Measurements from ENCODE around the gene LRP10. TPM values are rescaled to one million over a fixed set of nuclear protein-coding genes. Genes with fewer than 3 reads are reported as not detected.
"Not testable (repeated sequence)": the region's sequence is repeated elsewhere in the genome, so short reads cannot be mapped to it uniquely, and the experiment has no call there.

LRP10 gene
- total RNA-seq, 1 experiment from 2014 or later: 78.3 TPM

DNA sequence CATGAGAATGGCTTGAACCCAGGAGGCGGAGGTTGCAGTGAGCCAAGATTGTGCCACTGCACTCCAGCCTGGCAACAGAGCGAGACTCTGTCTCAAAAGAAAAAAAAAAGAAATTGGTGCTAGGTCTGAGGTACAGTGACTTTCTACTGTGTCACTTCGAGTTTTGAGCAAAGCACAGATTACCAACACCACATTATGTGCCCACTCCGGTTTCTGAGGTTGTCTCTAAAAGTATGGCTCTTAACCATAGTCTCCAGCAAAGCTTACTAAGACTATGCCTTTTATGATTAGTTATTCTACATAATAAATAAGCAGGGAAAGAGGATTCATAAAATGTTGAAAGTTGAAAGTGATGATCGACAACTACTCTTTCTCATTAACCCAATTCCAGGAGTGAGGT is 39.4 kb downstream of the LRP10 start:
- ChIA-PET CTCF (no interaction called here), POLR2A (no interaction called here)
- no peaks in the 10 kb centered on the region for H3K9me3 ChIP-seq (ENCODE audit: control insufficient read depth, insufficient read depth, low read depth, low read length)
- no peaks in the 10 kb centered on the region for H3K4me1 ChIP-seq (ENCODE audit: control insufficient read depth, insufficient read depth, low read length)
- no TSS peak for BruUV-seq (replicated peaks)
- peaks cover 13% of the 10 kb centered on the region for H3K36me3 ChIP-seq (ENCODE audit: control insufficient read depth, insufficient read depth, low read length)
- H3K27ac ChIP-seq (ENCODE audit: low read length): no peak overlapping the region
- DNase-seq (ENCODE audit: low read depth, low spot score) (no peak), ATAC-seq (no peak)
- in situ Hi-C loops (cut with HindIII; ENCODE audit: low pct_unique_long_range_greater_than_20kb, low sequenced_read_pairs): no loop called here
- intact Hi-C loops (cut with micrococcal nuclease; ENCODE audit: unreplicated experiment): no loop called here
- H3K27me3 ChIP-seq (ENCODE audit: control insufficient read depth, insufficient read depth, low read length): no peaks in the 10 kb centered on the region
- TF ChIP-seq, protein P1, sequence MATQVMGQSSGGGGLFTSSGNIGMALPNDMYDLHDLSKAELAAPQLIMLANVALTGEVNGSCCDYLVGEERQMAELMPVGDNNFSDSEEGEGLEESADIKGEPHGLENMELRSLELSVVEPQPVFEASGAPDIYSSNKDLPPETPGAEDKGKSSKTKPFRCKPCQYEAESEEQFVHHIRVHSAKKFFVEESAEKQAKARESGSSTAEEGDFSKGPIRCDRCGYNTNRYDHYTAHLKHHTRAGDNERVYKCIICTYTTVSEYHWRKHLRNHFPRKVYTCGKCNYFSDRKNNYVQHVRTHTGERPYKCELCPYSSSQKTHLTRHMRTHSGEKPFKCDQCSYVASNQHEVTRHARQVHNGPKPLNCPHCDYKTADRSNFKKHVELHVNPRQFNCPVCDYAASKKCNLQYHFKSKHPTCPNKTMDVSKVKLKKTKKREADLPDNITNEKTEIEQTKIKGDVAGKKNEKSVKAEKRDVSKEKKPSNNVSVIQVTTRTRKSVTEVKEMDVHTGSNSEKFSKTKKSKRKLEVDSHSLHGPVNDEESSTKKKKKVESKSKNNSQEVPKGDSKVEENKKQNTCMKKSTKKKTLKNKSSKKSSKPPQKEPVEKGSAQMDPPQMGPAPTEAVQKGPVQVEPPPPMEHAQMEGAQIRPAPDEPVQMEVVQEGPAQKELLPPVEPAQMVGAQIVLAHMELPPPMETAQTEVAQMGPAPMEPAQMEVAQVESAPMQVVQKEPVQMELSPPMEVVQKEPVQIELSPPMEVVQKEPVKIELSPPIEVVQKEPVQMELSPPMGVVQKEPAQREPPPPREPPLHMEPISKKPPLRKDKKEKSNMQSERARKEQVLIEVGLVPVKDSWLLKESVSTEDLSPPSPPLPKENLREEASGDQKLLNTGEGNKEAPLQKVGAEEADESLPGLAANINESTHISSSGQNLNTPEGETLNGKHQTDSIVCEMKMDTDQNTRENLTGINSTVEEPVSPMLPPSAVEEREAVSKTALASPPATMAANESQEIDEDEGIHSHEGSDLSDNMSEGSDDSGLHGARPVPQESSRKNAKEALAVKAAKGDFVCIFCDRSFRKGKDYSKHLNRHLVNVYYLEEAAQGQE (IDR thresholded peaks at IDR 0.05; ENCODE audit: insufficient read depth in 1 of 2, low read depth in 2 of 2, low read length in 1 of 2): no peak
- TF ChIP-seq TCF7L2 (IDR thresholded peaks at IDR 0.05; ENCODE audit: low read depth, low read length) (no peak), POLR2AphosphoS5 (IDR thresholded peaks at IDR 0.05; ENCODE audit: low read depth, low read length) (no peak), SIN3A (IDR thresholded peaks at IDR 0.05; ENCODE audit: borderline replicate concordance, insufficient read depth, low read depth, low read length) (no peak)
- TF ChIP-seq, protein P2, sequence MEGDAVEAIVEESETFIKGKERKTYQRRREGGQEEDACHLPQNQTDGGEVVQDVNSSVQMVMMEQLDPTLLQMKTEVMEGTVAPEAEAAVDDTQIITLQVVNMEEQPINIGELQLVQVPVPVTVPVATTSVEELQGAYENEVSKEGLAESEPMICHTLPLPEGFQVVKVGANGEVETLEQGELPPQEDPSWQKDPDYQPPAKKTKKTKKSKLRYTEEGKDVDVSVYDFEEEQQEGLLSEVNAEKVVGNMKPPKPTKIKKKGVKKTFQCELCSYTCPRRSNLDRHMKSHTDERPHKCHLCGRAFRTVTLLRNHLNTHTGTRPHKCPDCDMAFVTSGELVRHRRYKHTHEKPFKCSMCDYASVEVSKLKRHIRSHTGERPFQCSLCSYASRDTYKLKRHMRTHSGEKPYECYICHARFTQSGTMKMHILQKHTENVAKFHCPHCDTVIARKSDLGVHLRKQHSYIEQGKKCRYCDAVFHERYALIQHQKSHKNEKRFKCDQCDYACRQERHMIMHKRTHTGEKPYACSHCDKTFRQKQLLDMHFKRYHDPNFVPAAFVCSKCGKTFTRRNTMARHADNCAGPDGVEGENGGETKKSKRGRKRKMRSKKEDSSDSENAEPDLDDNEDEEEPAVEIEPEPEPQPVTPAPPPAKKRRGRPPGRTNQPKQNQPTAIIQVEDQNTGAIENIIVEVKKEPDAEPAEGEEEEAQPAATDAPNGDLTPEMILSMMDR (IDR thresholded peaks at IDR 0.05): no peak
- H3K4me3 ChIP-seq (ENCODE audit: low read depth in 2 of 2, low read length in 2 of 2): no peak overlapping the region

DNA sequence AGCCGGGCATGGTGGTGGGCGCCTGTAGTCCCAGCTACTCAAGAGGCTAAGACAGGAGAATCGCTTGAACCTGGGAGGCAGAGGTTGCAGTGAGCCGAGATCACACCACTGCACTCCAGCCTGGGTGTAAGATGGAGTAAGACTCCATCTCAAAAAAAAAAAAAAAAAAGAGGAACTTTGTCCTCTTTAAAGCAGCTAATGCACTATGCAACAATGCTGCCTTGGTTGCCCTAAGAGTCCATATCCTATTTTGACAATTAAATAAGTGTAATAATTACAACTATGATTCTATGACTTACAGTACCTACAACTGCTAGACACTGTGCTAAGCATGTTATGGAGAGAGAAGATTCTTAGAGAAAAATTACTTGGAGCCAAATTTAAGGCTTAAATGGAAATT is 43.3 kb downstream of the LRP10 start:
- BruUV-seq (replicated peaks); in situ Hi-C loops (cut with HindIII; ENCODE audit: low pct_unique_long_range_greater_than_20kb, low sequenced_read_pairs); H3K4me1 ChIP-seq (ENCODE audit: control insufficient read depth, insufficient read depth, low read length); H3K36me3 ChIP-seq (ENCODE audit: control insufficient read depth, insufficient read depth, low read length); intact Hi-C loops (cut with micrococcal nuclease; ENCODE audit: unreplicated experiment); H3K4me3 ChIP-seq (ENCODE audit: low read depth in 2 of 2, low read length in 2 of 2); H3K27ac ChIP-seq (ENCODE audit: low read length); H3K27me3 ChIP-seq (ENCODE audit: control insufficient read depth, insufficient read depth, low read length); ATAC-seq; H3K9me3 ChIP-seq (ENCODE audit: control insufficient read depth, insufficient read depth, low read depth, low read length); DNase-seq (ENCODE audit: low read depth, low spot score): not testable (repeated sequence)
- POLR2A ChIA-PET: interaction anchor here (0.7 kb wide), 1 partner anchor 310 kb away, joined by 7 read pairs; no protein-coding TSS in a partner anchor
- CTCF ChIA-PET: interaction anchor here (0.6 kb wide), 1 partner anchor 256 kb away, joined by 4 read pairs; no protein-coding TSS in a partner anchor

DNA sequence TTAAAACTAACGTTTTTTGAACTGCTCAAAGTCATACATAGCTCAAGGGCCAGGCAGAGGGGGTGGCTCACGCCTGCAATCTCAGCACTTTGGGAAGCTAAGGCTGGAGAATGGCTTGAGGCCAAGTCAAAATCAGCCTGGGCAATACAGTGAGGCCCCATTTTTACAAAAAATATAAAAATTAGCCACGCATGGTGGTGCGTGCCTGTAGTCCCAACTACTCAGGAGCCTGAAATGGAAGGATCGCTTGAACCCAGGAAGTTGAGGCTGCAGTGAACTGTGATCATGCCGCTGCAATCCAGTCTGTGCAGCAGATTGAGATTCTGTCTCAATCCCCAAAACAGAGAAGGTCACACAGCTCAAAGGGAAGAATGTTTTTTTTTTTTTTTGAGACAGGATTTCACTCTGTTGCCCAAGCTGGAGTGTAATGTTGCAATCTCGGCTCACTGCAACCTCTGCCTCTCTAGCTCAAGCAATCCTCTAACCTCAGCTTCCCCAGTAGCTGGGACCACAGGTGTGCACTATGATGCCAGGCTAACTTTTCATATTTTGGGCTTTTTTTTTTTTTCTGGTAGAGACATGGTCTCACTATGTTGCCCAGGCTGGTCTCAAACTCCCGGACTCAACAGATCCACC is 44.5 kb downstream of the LRP10 start:
- DNase-seq (ENCODE audit: low read depth, low spot score) (no peak), ATAC-seq (no peak)
- POLR2A ChIA-PET: interaction anchor here (0.6 to 0.7 kb wide), 2 partner anchors 55 to 153 kb away, joined by 3 to 6 read pairs; no protein-coding TSS in a partner anchor
- Histone ChIP-seq H3K36me3 (ENCODE audit: control insufficient read depth, insufficient read depth, low read length) (peaks cover 6% of the 10 kb centered on the region), H3K27me3 (ENCODE audit: control insufficient read depth, insufficient read depth, low read length) (no peaks in the 10 kb centered on the region), H3K4me3 (ENCODE audit: low read depth in 2 of 2, low read length in 2 of 2) (no peak overlapping the region), H3K9me3 (ENCODE audit: control insufficient read depth, insufficient read depth, low read depth, low read length) (no peaks in the 10 kb centered on the region), H3K27ac (ENCODE audit: low read length) (no peak overlapping the region), H3K4me1 (ENCODE audit: control insufficient read depth, insufficient read depth, low read length) (peaks cover 12% of the 10 kb centered on the region)
- no TSS peak for BruUV-seq (replicated peaks)
- CTCF ChIA-PET: no interaction called here
- in situ Hi-C loops (cut with HindIII; ENCODE audit: low pct_unique_long_range_greater_than_20kb, low sequenced_read_pairs): no loop called here
- no peak for TF ChIP-seq SIN3A (IDR thresholded peaks at IDR 0.05; ENCODE audit: borderline replicate concordance, insufficient read depth, low read depth, low read length)
- TF ChIP-seq, protein P2 (IDR thresholded peaks at IDR 0.05): no peak
- no peak for TF ChIP-seq TCF7L2 (IDR thresholded peaks at IDR 0.05; ENCODE audit: low read depth, low read length)
- no peak for TF ChIP-seq POLR2AphosphoS5 (IDR thresholded peaks at IDR 0.05; ENCODE audit: low read depth, low read length)
- TF ChIP-seq, protein P1 (IDR thresholded peaks at IDR 0.05; ENCODE audit: insufficient read depth in 1 of 2, low read depth in 2 of 2, low read length in 1 of 2): no peak
- intact Hi-C loops (cut with micrococcal nuclease; ENCODE audit: unreplicated experiment): no loop called here

All from Panc1 (cell line).